Measurements from ENCODE around the gene PRTN3.

PRTN3 gene

GRCh38 chr19:803099-803561, 37.7 kb upstream of the PRTN3 start:
- no peak for DNase-seq (ENCODE audit: low spot score)

DNA sequence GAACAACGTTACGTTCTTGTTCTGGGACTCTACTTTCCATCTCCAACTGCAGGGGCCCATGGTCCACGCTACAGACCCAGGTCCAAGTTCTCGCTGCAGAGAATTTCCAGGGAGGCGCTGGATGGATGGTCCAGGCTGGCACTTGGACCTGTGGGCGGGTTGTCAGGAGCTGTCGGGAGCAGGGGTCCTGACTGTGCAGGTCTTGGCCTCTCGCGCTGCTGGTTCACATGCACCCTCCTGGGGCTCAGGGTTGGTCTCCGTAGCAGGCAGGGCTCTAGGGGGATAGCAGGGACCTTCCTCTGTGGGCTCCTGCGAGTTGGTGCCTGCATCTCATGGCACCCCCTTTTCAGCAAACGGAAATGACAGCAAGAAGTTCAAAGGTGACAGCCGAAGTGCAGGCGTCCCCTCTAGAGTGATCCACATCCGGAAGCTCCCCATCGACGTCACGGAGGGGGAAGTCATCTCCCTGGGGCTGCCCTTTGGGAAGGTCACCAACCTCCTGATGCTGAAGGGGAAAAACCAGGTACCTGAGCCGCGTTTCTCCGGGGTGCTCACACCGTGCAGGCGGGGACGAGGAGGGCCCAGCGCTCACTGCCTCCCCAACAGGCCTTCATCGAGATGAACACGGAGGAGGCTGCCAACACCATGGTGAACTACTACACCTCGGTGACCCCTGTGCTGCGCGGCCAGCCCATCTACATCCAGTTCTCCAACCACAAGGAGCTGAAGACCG, 36.9 kb upstream of the PRTN3 start:
- no peak for DNase-seq (ENCODE audit: low spot score)

- DNase-seq (ENCODE audit: low spot score): no peak
These were observed 36.2 kb upstream of the PRTN3 start for GRCh38 chr19:804419-805165.

DNA sequence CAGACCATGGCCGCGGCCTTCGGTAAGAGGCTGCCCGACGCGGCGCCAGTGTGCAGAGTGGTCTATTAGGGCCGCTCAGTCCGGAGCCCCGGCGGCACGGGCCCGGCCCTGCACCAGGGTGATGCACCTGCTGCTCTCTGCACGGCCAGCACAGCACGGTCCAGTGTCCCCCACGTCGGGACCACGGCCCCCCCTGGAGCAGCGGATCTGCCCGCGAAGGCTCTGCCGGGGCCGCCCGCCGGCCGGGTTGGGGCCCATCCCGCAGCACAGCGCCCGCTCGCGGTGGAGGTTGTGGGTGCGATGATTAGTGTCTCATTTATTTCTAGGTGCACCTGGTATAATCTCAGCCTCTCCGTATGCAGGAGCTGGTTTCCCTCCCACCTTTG, 35.6 kb upstream of the PRTN3 start:
- DNase-seq (ENCODE audit: low spot score): no peak

GRCh38 chr19:805600-806550, 34.9 kb upstream of the PRTN3 start:
- DNase-seq (ENCODE audit: low spot score): no peak

GRCh38 chr19:806815-807421, 33.9 kb upstream of the PRTN3 start:
- DNase-seq (ENCODE audit: low spot score): no peak

- DNase-seq (ENCODE audit: low spot score): no peak
These were observed 33.0 kb upstream of the PRTN3 start for GRCh38 chr19:807627-808422.

GRCh38 chr19:808423-808775, 32.4 kb upstream of the PRTN3 start:
- no peak for DNase-seq (ENCODE audit: low spot score)

DNA sequence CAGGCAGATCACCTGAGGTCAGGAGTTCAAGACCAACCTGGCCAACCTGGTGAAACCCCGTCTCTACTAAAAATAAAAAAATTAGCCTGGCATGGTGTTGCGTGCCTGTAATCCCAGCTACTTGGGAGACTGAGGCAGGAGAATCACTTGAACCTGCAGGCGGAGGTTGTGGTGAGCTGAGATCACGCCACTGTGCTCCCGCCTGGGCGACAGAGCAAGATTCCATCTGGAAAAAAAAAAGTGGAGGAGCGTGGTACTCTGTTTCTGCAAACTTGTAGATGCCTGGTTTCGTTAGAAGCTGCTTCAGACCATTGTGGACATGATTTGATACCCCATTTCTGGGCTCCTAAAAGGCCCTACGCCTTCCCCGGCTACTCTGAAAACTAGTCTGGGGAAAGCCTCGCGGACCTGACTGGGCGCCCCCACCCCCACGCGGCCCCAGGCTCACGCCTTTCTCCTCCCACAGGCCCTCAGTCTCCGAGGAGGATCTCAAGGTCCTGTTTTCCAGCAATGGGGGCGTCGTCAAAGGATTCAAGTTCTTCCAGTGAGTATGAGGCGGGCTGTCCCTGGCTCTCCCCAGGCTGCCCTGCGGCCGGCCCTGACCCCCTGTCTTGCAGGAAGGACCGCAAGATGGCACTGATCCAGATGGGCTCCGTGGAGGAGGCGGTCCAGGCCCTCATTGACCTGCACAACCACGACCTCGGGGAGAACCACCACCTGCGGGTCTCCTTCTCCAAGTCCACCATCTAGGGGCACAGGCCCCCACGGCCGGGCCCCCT, 30.5 kb upstream of the PRTN3 start:
- DNase-seq (ENCODE audit: low spot score): no peak

DNA sequence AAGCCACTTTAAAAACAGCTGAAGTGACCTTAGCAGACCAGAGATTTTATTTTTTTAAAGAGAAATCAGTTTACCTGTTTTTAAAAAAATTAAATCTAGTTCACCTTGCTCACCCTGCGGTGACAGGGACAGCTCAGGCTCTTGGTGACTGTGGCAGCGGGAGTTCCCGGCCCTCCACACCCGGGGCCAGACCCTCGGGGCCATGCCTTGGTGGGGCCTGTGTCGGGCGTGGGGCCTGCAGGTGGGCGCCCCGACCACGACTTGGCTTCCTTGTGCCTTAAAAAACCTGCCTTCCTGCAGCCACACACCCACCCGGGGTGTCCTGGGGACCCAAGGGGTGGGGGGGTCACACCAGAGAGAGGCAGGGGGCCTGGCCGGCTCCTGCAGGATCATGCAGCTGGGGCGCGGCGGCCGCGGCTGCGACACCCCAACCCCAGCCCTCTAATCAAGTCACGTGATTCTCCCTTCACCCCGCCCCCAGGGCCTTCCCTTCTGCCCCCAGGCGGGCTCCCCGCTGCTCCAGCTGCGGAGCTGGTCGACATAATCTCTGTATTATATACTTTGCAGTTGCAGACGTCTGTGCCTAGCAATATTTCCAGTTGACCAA, 29.8 kb upstream of the PRTN3 start:
- DNase-seq (ENCODE audit: low spot score): no peak

DNA sequence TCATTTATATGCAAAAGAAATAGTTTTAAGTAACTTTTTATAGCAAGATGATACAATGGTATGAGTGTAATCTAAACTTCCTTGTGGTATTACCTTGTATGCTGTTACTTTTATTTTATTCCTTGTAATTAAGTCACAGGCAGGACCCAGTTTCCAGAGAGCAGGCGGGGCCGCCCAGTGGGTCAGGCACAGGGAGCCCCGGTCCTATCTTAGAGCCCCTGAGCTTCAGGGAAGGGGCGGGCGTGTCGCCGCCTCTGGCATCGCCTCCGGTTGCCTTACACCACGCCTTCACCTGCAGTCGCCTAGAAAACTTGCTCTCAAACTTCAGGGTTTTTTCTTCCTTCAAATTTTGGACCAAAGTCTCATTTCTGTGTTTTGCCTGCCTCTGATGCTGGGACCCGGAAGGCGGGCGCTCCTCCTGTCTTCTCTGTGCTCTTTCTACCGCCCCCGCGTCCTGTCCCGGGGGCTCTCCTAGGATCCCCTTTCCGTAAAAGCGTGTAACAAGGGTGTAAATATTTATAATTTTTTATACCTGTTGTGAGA, 29.2 kb upstream of the PRTN3 start:
- DNase-seq (ENCODE audit: low spot score): no peak

DNA sequence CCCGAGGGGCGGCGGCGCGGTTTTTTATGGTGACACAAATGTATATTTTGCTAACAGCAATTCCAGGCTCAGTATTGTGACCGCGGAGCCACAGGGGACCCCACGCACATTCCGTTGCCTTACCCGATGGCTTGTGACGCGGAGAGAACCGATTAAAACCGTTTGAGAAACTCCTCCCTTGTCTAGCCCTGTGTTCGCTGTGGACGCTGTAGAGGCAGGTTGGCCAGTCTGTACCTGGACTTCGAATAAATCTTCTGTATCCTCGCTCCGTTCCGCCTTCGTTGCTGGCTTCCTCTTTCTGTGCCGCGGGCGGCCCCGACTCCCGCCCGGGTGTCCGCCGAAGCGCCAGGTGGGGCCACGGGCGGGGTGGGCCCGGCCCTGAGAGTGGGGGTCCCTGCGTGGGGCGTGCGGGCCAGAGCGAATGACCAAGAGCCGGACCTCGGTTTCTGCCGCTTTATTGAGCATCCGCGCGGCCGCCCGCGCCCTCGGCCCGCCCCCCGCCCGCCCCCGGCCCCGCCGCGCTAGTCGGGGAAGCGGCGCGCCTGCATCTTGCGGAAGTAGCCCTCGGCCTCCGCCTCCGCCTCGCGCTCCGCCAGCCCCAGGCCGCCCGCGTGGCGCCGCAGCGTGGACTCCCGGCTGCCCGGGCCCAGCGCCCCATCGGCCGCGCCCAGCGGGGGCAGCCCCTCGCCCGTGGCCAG, 28.6 kb upstream of the PRTN3 start:
- DNase-seq (ENCODE audit: low spot score): no peak

GRCh38 chr19:812747-813218, 28.0 kb upstream of the PRTN3 start:
- DNase-seq (ENCODE audit: low spot score): no peak

GRCh38 chr19:813219-814151, 27.3 kb upstream of the PRTN3 start:
- DNase-seq (ENCODE audit: low spot score): no peak

GRCh38 chr19:814152-815078, 26.4 kb upstream of the PRTN3 start:
- no peak for DNase-seq (ENCODE audit: low spot score)

- no peak for DNase-seq (ENCODE audit: low spot score)
These were observed 25.6 kb upstream of the PRTN3 start for GRCh38 chr19:815079-815774.

Data from COLO829 (cell line).